SK-N-SH (cell line): Measurements from ENCODE around the gene GOLPH3. TPM values are rescaled to one million over a fixed set of nuclear protein-coding genes. Genes with fewer than 3 reads are reported as not detected.
A peak's percentile ranks its signal among the peaks of the same experiment; 100 is the strongest.

ENCODE experiments used
- CTCF ChIA-PET: fragments of 300-600, 350-600 bp; formaldehyde crosslinking; extraction: SDS; loops from one replicate; lab custom pipeline; 2021; lab: Yijun Ruan, JAX
- POLR2A ChIA-PET: fragments of 350-600 bp; sonication (Branson Sonifier 250); formaldehyde crosslinking; extraction: SDS; loops from one replicate; lab custom pipeline; 2020; ENCODE audit warnings: antibody characterized with exemption, inconsistent platforms; lab: Yijun Ruan, JAX
- DNase-seq: peaks from one replicate; pipeline ENCODE4 v3.0.0; 2012
- H2AFZ ChIP-seq: fragments of 200-600 bp; sonication (generic); 2 replicates; pipeline ENCODE4 v1.8.1; 2016; ENCODE audit warnings: antibody characterized with exemption, mild to moderate bottlenecking, low read depth
- H3F3A ChIP-seq: fragments of 200-600 bp; sonication (generic); replicated peaks from 2 replicates; pipeline ENCODE3; 2016; ENCODE audit warnings: antibody characterized with exemption, mild to moderate bottlenecking; ENCODE audit not compliant: insufficient read depth
- H3K27ac ChIP-seq, 2 experiments: fragments of 200-500 bp in 1 of 2; fragments of 200-600 bp in 1 of 2; sonication (Bioruptor generic) in 1 of 2; sonication (generic), shearing (Covaris generic) in 1 of 2; 2 replicates each; pipeline versions ENCODE4 v1.5.1 to v1.6.1; 2014 to 2016; ENCODE audit warnings: low read depth in 2 of 2, inconsistent platforms in 1 of 2, low read length in 1 of 2, mild to moderate bottlenecking in 1 of 2, mixed read lengths in 1 of 2
- H3K27me3 ChIP-seq: fragments of 200-600 bp; sonication (generic), shearing (Covaris generic); 2 replicates; pipeline ENCODE4 v1.6.1; 2016; ENCODE audit warnings: mixed run types; ENCODE audit not compliant: insufficient read depth
- H3K36me3 ChIP-seq, 2 experiments: fragments of 200-500 bp in 1 of 2; fragments of 200-600 bp in 1 of 2; sonication (Bioruptor generic) in 1 of 2; sonication (generic) in 1 of 2; replicated peaks in 1 of 2; 2 replicates each; pipeline versions ENCODE3 to v1.5.1; 2014 to 2016; ENCODE audit warnings: low read length in 1 of 2, mild to moderate bottlenecking in 1 of 2; ENCODE audit not compliant: insufficient read depth in 2 of 2, control insufficient read depth in 1 of 2
- H3K4me1 ChIP-seq, 2 experiments: fragments of 200-500 bp in 1 of 2; fragments of 200-600 bp in 1 of 2; sonication (Bioruptor generic) in 1 of 2; sonication (generic), shearing (Covaris generic) in 1 of 2; 2 replicates each; pipeline versions ENCODE4 v1.5.1 to v1.6.1; 2014 to 2016; ENCODE audit warnings: low read depth in 1 of 2, low read length in 1 of 2, mixed run types in 1 of 2; ENCODE audit not compliant: insufficient read depth in 2 of 2, control insufficient read depth in 1 of 2
- H3K4me2 ChIP-seq: fragments of 200-600 bp; sonication (generic), shearing (Covaris generic); 2 replicates; pipeline ENCODE4 v1.6.1; 2017; ENCODE audit warnings: mixed run types
- H3K4me3 ChIP-seq, 2 experiments: fragments of 200-500 bp in 1 of 2; fragments of 200-600 bp in 1 of 2; sonication (Bioruptor generic) in 1 of 2; sonication (generic), shearing (Covaris generic) in 1 of 2; 2 replicates each; pipeline versions ENCODE4 v1.5.1 to v1.8.1; 2014 to 2016; ENCODE audit warnings: low read depth in 2 of 2, inconsistent platforms in 1 of 2, low read length in 1 of 2, mild to moderate bottlenecking in 1 of 2, mixed read lengths in 1 of 2, moderate library complexity in 1 of 2
- H3K79me2 ChIP-seq: fragments of 200-600 bp; sonication (generic); 2 replicates; pipeline ENCODE4 v1.8.1; 2017; ENCODE audit warnings: mild to moderate bottlenecking; ENCODE audit not compliant: insufficient read depth
- H3K9ac ChIP-seq: fragments of 200-600 bp; sonication (generic); 2 replicates; pipeline ENCODE4 v1.6.1; 2017; ENCODE audit warnings: mixed run types
- H3K9me2 ChIP-seq: fragments of 200-600 bp; sonication (generic); 2 replicates; pipeline ENCODE4 v1.6.1; 2017; ENCODE audit warnings: mixed run types
- H3K9me3 ChIP-seq: fragments of 200-600 bp; sonication (generic); 2 replicates; pipeline ENCODE4 v1.6.1; 2017; ENCODE audit warnings: mixed run types, mild to moderate bottlenecking, moderate library complexity
- H4K20me1 ChIP-seq: fragments of 200-600 bp; sonication (generic); 2 replicates; pipeline ENCODE4 v1.6.1; 2017; ENCODE audit warnings: mild to moderate bottlenecking, mixed run types; ENCODE audit not compliant: insufficient read depth
- ELF1 ChIP-seq: IDR thresholded peaks from 2 replicates; pipeline ENCODE4 v1.4.0; 2012
- EZH2phosphoT487 ChIP-seq: fragments of 200-600 bp; sonication (generic); IDR thresholded peaks from 2 replicates; pipeline ENCODE4 v1.6.1; 2017; ENCODE audit warnings: low read depth, mixed run types, mild to moderate bottlenecking, antibody characterized with exemption, moderate library complexity, borderline replicate concordance
- FOSL2 ChIP-seq: IDR thresholded peaks from 2 replicates; pipeline ENCODE4 v1.4.0; 2012; ENCODE audit warnings: low read depth, mild to moderate bottlenecking, moderate library complexity, borderline replicate concordance
- FOXM1 ChIP-seq: IDR thresholded peaks from 2 replicates; pipeline ENCODE4 v1.4.0; 2012; ENCODE audit warnings: low read depth, mild to moderate bottlenecking
- GABPA ChIP-seq: IDR thresholded peaks from 2 replicates; pipeline ENCODE4 v1.4.0; 2012; ENCODE audit warnings: low read depth, mild to moderate bottlenecking
- JUND ChIP-seq: IDR thresholded peaks from 2 replicates; pipeline ENCODE4 v1.4.0; 2012
- MEF2A ChIP-seq: IDR thresholded peaks from 2 replicates; pipeline ENCODE4 v1.4.0; 2012; ENCODE audit warnings: low read depth, borderline replicate concordance
- MXI1 ChIP-seq: IDR thresholded peaks from 2 replicates; pipeline ENCODE4 v1.6.1; 2012; ENCODE audit warnings: mild to moderate bottlenecking, low read depth, low read length, improper control_type of control experiment
- NFIC ChIP-seq: IDR thresholded peaks from 2 replicates; pipeline ENCODE4 v1.4.0; 2012; ENCODE audit warnings: borderline replicate concordance
- NRF1 ChIP-seq: IDR thresholded peaks from 2 replicates; pipeline ENCODE4 v1.6.1; 2012; ENCODE audit warnings: low read depth, mild to moderate bottlenecking, low read length
- POLR2AphosphoS5 ChIP-seq: IDR thresholded peaks from 2 replicates; pipeline ENCODE4 v1.6.1; 2012; ENCODE audit warnings: low read depth, low read length
- RAD21 ChIP-seq: IDR thresholded peaks from 2 replicates; pipeline ENCODE4 v1.6.1; 2012; ENCODE audit warnings: mild to moderate bottlenecking, low read length
- RCOR1 ChIP-seq: fragments of 150-350 bp; IDR thresholded peaks from 2 replicates; pipeline ENCODE4 v1.6.1; 2017; ENCODE audit warnings: antibody characterized with exemption, low read length
- RFX5 ChIP-seq: IDR thresholded peaks from 2 replicates; pipeline ENCODE4 v1.6.1; 2012; ENCODE audit warnings: mild to moderate bottlenecking, improper control_type of control experiment, low read length
- SIN3A ChIP-seq: IDR thresholded peaks from 2 replicates; pipeline ENCODE4 v1.6.1; 2012; ENCODE audit warnings: low read depth, mild to moderate bottlenecking, low read length, moderate library complexity, borderline replicate concordance
- TCF12 ChIP-seq: IDR thresholded peaks from 2 replicates; pipeline ENCODE4 v1.4.0; 2012
- YY1 ChIP-seq: IDR thresholded peaks from 2 replicates; pipeline ENCODE4 v1.4.0; 2012; ENCODE audit warnings: low read depth, mild to moderate bottlenecking
- WGBS: methylation state at CpG from one replicate; pipeline ENCODE4 v1.1.6; 2017; ENCODE audit warnings: low lambda C conversion rate; 5-methylcytosine and 5-hydroxymethylcytosine counted together
- polyA plus RNA-seq, 3 experiments: library from polyadenylated mRNA; depleted of rRNA; stranded (reverse); fragments of >200 nt; gene quantifications; 2 replicates each; pipeline ENCODE4 v1.2.3, GENCODE V29; 2012
- TF ChIP-seq, protein P1 (sequence below): fragments of 150-350 bp; IDR thresholded peaks from 2 replicates; pipeline ENCODE4 v1.6.1; 2016; ENCODE audit warnings: mild to moderate bottlenecking, low read depth, low read length
- TF ChIP-seq, protein P2 (sequence below): fragments of 200-600 bp; sonication (generic); IDR thresholded peaks from 2 replicates; pipeline ENCODE4 v1.6.1; 2017; ENCODE audit warnings: antibody characterized with exemption, mild to moderate bottlenecking, moderate library complexity
- TF ChIP-seq, protein P3 (sequence below): IDR thresholded peaks from 2 replicates; pipeline ENCODE4 v1.4.0; 2012; ENCODE audit warnings: low read depth, borderline replicate concordance
- TF ChIP-seq, protein P4 (sequence below): IDR thresholded peaks from 2 replicates; pipeline ENCODE4 v1.4.0; 2012; ENCODE audit warnings: low read depth, borderline replicate concordance
- TF ChIP-seq, protein P5 (sequence below): IDR thresholded peaks from 2 replicates; pipeline ENCODE4 v1.6.1; 2012; ENCODE audit warnings: mild to moderate bottlenecking, low read depth, low read length, moderate library complexity
- TF ChIP-seq, protein P6 (sequence below): IDR thresholded peaks from 2 replicates; pipeline ENCODE4 v1.4.0; 2012; ENCODE audit warnings: low read depth

GOLPH3 gene
- polyA plus RNA-seq, 1 of the 3 experiments (the other 2 are of a cell fraction), result 25.5 TPM

DNA sequence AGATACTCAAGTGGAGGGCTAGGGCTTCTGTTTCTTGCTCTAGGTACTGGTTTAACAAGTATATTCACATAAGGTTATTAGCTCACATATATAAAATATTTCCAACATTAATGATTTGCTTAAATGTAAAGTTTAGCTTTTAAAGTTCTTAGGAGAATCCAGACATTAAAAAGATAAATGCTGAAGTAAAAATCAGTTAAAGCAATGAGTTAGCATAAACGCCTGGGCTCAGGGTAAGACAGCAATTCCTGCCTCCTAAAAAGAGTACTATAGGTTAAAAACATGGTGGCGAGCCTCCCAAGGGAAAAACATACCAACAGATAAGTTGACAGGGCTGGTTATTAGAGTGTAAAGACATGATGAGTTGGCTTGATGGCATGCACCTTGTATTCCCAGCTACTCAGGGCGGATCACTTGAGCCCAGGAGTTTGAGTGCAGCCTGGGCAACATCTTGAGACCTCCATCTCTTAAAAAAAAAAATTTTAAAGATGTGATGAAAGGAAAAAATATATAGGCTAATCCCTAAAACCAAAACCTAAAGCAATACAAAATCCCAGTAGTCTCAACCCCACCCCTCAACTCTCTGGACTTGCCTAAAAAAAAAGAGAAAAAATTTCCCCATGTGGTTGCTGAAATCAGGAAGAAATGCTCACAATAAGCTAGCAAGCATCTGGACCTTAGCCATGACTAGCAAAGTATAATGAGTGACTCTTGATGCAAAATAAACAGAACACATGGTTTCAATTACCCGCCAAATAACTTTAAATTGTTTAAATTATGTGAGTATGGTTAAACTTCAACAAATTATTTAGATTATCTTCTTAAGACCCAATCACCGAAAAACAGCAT is 3.6 kb downstream of the GOLPH3 start:
- H2AFZ ChIP-seq, result no peak overlapping the region
- H3K9me3 ChIP-seq, result no peaks in the 10 kb centered on the region
- H3K27ac ChIP-seq, result peak overlapping the region; percentile 61 to 96
- CTCF ChIA-PET, result interaction anchor here (0.9 kb wide), 1 partner anchor 78 kb away, joined by 3 read pairs; no protein-coding TSS in a partner anchor
- 59% methylated on average over 5 of the region's 5 CpGs for WGBS
- H3K9me2 ChIP-seq, result no peaks in the 10 kb centered on the region
- H3K4me3 ChIP-seq, result no peak overlapping the region; a peak in 1 of 4 replicates
- no peak overlapping the region for H3K9ac ChIP-seq
- peak overlapping the region; percentile 100; the same call in 1 of the 2 replicates for H3K4me2 ChIP-seq
- no peaks in the 10 kb centered on the region for H3K27me3 ChIP-seq
- peaks cover 30 to 61% of the 10 kb centered on the region in 2 experiments for H3K36me3 ChIP-seq
- peaks cover 29% of the 10 kb centered on the region for H3F3A ChIP-seq
- peak; percentile 45 for DNase-seq
- H3K4me1 ChIP-seq, result peaks cover 7 to 16% of the 10 kb centered on the region in 2 experiments; a peak in 3 of 4 replicates
- POLR2A ChIA-PET, result interaction anchor here (0.6 kb wide), 2 partner anchors 24 to 410 kb away, joined by 3 to 5 read pairs; no protein-coding TSS in a partner anchor
- peaks cover 78% of the 10 kb centered on the region for H4K20me1 ChIP-seq
- peaks cover 96% of the 10 kb centered on the region for H3K79me2 ChIP-seq
- no peak for TF ChIP-seq JUND
- TF ChIP-seq, protein P1, sequence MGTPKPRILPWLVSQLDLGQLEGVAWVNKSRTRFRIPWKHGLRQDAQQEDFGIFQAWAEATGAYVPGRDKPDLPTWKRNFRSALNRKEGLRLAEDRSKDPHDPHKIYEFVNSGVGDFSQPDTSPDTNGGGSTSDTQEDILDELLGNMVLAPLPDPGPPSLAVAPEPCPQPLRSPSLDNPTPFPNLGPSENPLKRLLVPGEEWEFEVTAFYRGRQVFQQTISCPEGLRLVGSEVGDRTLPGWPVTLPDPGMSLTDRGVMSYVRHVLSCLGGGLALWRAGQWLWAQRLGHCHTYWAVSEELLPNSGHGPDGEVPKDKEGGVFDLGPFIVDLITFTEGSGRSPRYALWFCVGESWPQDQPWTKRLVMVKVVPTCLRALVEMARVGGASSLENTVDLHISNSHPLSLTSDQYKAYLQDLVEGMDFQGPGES, result no peak
- TF ChIP-seq FOXM1, result no peak
- no peak for TF ChIP-seq MEF2A
- TF ChIP-seq ELF1, result no peak
- TF ChIP-seq MXI1, result peak; percentile 50; the same call in 1 of the 2 replicates
- TF ChIP-seq, protein P2, sequence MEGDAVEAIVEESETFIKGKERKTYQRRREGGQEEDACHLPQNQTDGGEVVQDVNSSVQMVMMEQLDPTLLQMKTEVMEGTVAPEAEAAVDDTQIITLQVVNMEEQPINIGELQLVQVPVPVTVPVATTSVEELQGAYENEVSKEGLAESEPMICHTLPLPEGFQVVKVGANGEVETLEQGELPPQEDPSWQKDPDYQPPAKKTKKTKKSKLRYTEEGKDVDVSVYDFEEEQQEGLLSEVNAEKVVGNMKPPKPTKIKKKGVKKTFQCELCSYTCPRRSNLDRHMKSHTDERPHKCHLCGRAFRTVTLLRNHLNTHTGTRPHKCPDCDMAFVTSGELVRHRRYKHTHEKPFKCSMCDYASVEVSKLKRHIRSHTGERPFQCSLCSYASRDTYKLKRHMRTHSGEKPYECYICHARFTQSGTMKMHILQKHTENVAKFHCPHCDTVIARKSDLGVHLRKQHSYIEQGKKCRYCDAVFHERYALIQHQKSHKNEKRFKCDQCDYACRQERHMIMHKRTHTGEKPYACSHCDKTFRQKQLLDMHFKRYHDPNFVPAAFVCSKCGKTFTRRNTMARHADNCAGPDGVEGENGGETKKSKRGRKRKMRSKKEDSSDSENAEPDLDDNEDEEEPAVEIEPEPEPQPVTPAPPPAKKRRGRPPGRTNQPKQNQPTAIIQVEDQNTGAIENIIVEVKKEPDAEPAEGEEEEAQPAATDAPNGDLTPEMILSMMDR, result no peak
- TF ChIP-seq, protein P3, sequence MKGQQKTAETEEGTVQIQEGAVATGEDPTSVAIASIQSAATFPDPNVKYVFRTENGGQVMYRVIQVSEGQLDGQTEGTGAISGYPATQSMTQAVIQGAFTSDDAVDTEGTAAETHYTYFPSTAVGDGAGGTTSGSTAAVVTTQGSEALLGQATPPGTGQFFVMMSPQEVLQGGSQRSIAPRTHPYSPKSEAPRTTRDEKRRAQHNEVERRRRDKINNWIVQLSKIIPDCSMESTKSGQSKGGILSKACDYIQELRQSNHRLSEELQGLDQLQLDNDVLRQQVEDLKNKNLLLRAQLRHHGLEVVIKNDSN, result no peak
- TF ChIP-seq RFX5, result no peak
- TF ChIP-seq NFIC, result 0 out of 2 replicates have a peak, but pooled peaks have one; percentile 4
- TF ChIP-seq YY1, result no peak
- no peak for TF ChIP-seq FOSL2
- TF ChIP-seq RCOR1, result 0 out of 2 replicates have a peak, but pooled peaks have one; percentile 22
- TF ChIP-seq, protein P4, sequence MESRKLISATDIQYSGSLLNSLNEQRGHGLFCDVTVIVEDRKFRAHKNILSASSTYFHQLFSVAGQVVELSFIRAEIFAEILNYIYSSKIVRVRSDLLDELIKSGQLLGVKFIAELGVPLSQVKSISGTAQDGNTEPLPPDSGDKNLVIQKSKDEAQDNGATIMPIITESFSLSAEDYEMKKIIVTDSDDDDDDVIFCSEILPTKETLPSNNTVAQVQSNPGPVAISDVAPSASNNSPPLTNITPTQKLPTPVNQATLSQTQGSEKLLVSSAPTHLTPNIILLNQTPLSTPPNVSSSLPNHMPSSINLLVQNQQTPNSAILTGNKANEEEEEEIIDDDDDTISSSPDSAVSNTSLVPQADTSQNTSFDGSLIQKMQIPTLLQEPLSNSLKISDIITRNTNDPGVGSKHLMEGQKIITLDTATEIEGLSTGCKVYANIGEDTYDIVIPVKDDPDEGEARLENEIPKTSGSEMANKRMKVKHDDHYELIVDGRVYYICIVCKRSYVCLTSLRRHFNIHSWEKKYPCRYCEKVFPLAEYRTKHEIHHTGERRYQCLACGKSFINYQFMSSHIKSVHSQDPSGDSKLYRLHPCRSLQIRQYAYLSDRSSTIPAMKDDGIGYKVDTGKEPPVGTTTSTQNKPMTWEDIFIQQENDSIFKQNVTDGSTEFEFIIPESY, result no peak
- TF ChIP-seq POLR2AphosphoS5, result 0 out of 2 replicates have a peak, but pooled peaks have one; percentile 11
- TF ChIP-seq, protein P5, sequence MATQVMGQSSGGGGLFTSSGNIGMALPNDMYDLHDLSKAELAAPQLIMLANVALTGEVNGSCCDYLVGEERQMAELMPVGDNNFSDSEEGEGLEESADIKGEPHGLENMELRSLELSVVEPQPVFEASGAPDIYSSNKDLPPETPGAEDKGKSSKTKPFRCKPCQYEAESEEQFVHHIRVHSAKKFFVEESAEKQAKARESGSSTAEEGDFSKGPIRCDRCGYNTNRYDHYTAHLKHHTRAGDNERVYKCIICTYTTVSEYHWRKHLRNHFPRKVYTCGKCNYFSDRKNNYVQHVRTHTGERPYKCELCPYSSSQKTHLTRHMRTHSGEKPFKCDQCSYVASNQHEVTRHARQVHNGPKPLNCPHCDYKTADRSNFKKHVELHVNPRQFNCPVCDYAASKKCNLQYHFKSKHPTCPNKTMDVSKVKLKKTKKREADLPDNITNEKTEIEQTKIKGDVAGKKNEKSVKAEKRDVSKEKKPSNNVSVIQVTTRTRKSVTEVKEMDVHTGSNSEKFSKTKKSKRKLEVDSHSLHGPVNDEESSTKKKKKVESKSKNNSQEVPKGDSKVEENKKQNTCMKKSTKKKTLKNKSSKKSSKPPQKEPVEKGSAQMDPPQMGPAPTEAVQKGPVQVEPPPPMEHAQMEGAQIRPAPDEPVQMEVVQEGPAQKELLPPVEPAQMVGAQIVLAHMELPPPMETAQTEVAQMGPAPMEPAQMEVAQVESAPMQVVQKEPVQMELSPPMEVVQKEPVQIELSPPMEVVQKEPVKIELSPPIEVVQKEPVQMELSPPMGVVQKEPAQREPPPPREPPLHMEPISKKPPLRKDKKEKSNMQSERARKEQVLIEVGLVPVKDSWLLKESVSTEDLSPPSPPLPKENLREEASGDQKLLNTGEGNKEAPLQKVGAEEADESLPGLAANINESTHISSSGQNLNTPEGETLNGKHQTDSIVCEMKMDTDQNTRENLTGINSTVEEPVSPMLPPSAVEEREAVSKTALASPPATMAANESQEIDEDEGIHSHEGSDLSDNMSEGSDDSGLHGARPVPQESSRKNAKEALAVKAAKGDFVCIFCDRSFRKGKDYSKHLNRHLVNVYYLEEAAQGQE, result no peak
- TF ChIP-seq EZH2phosphoT487, result no peak
- TF ChIP-seq GABPA, result no peak
- no peak for TF ChIP-seq RAD21
- TF ChIP-seq SIN3A, result no peak; the same call in 1 of the 2 replicates
- TF ChIP-seq TCF12, result peak; percentile 50; the same call in 1 of the 2 replicates
- TF ChIP-seq, protein P6, sequence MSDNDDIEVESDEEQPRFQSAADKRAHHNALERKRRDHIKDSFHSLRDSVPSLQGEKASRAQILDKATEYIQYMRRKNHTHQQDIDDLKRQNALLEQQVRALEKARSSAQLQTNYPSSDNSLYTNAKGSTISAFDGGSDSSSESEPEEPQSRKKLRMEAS, result peak; percentile 35; the same call in 1 of the 2 replicates
- TF ChIP-seq NRF1, result no peak
